ENCODE results near the gene PPP6R2. TPM values are rescaled to one million over a fixed set of nuclear protein-coding genes. Genes with fewer than 3 reads are reported as not detected.

Gene PPP6R2
- total RNA-seq, 2 donors from 2014 or later: 44.6 to 61.0 TPM

DNA sequence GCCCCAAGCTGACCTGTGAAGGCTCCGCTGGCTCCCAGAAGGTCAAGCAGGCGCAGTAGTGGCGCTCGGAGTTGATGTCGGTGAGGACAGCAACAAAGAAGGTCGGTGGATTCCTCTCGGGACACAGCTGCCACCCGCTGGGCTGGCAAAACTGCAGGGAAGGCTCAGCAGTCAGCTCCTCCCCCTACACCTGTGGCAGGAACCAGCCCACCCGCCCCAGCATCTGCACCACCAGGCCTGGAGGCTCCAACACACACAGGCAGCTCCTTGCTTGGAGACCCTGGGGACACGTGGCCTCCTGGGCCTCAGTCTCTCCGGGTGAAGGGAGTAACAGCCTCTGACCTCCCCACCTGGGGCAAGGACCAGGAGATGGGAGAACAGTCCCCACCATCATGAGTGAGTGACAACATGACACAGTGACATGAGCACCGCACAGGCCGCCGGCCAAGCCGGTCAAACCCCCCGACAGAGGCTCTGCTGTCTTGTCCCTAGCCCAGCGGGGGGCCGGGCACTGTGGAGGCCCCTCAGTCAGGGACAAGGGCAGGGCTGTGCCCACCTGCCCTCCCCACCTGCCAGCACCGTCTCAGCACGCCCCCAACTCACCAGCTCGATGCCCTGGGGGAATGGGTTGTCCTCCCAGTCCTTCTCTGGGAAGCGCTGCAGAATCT lies 124.8 kb downstream of the PPP6R2 start:
- DNase-seq (no peak), ATAC-seq (no peak)
- intact Hi-C loops (cut with DNase I, micrococcal nuclease): no loop called here

DNA sequence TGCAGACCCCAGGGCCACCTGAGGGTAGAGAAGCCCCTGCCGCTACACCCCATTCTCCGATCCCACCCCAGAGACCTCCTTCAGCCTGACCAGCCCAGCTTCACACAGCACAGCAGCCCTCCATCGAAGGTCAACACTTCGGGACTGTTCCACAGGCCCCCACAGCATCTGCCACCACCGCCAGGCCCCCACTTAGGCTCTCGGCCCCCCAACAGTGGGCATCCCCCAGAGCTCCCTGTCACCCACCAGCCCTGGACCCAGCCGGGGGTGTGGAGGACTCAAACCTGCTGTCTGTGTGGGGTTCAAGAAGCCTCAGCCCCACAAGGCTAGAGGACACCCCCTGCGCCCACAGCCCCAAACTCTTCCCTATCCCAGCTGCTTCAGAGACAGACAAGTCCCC lies 125.5 kb downstream of the PPP6R2 start:
- ATAC-seq (no peak), DNase-seq (no peak)
- intact Hi-C loops (cut with DNase I, micrococcal nuclease): no loop called here

- DNase-seq (peak; percentile 96 to 98), ATAC-seq (peak; percentile 80)
- intact Hi-C loops (cut with DNase I, micrococcal nuclease): no loop called here
These were observed 126.5 kb downstream of the PPP6R2 start for GRCh38 chr22:50469377-50470305.

GRCh38 chr22:50470491-50470890 lies 127.4 kb downstream of the PPP6R2 start:
- ATAC-seq (peak; percentile 51), DNase-seq (peak; percentile 68 to 76)
- intact Hi-C loops (cut with DNase I, micrococcal nuclease): no loop called here

GRCh38 chr22:50471197-50471847 lies 128.2 kb downstream of the PPP6R2 start:
- ATAC-seq: no peak
- intact Hi-C loops (cut with DNase I, micrococcal nuclease): no loop called here
- no peak for DNase-seq

DNA sequence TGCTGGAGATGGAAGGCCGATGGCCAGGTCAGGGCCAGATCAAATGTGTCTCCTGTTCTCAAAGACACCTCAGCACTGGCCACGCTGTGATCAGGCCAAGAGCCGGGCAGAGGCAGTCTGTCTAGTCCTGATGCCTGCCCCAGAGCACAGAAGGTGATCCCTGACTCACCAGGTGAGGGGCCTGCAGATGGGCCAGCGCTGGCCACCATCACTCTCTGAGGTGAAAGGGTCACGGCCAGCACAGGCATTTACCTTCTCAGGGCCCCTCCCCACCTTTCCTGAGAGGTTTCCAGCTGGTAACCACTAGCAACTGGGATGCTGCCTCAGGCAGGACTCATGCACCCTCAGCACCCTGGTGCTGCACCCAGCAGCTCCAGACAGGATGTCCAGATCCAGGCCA lies 128.8 kb downstream of the PPP6R2 start:
- ATAC-seq: no peak
- intact Hi-C loops (cut with DNase I, micrococcal nuclease): no loop called here
- DNase-seq: no peak

- intact Hi-C loops (cut with DNase I, micrococcal nuclease): no loop called here
- DNase-seq: peak in 1 of 2 donors; percentile 45
- ATAC-seq: no peak
These were observed 130.0 kb downstream of the PPP6R2 start for GRCh38 chr22:50473088-50473487.

GRCh38 chr22:50473855-50474671 lies 130.9 kb downstream of the PPP6R2 start:
- intact Hi-C loops (cut with DNase I, micrococcal nuclease): no loop called here
- peak in 1 of 2 donors; percentile 64 for DNase-seq
- ATAC-seq: peak; percentile 36

DNA sequence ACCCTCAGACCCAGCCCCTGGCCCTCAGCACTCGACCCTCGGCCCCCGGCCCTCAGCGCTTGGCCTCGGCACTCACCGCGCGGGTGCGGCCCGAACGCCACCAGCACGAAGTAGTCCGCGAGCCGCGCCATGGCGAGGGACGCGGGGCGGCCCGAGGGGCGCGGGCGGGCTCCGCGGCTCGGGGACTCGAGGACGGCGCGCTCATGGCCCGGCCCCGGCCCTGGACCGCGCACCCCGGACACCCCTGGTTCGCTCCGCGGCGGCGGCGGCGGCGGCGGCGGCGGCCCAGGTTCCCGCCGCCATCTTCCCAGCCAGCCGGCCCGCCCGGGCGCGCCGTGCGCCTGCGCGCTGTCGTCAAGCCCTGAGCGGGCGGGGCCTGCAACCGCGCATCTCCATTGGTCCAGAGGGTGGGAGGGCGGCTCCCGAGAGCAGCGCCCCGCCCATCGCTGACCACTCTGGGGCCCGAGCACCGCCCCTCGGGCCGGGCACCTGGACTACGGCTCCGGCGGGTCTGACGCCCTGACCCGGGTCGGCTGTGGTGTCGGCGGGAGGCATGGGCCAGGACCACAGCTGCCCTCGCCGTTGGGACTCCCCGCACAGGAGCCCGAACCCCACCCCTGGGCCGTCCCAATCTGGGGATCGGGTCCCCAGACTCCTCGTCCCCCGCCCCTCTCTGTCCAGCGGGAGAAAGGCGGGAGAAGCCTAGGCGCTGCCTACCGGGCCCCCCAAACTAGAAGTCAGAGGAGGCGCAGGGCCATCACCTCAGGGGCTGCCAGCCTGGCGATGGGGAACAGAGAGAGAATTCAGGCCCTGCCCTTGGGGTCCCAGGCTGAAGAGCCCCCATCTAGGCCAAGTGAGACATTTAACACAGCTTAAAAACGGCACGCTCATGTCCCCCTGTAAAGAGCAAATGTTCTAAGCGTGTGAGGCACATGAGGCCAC lies 131.9 kb downstream of the PPP6R2 start, which contains the start of gene SBF1:
TSS of gene SBF1 (minus strand) at position 326 of the 942 bp plus-strand sequence. CDS start at position 131, 195 bp downstream.
- intact Hi-C loops (cut with DNase I, micrococcal nuclease): no loop called here
- DNase-seq (peak; percentile 91 to 94), ATAC-seq (peak; percentile 79)

- intact Hi-C loops (cut with DNase I, micrococcal nuclease): no loop called here
- DNase-seq (no peak), ATAC-seq (no peak)
These were observed 132.5 kb downstream of the PPP6R2 start for GRCh38 chr22:50475652-50476002.

DNA sequence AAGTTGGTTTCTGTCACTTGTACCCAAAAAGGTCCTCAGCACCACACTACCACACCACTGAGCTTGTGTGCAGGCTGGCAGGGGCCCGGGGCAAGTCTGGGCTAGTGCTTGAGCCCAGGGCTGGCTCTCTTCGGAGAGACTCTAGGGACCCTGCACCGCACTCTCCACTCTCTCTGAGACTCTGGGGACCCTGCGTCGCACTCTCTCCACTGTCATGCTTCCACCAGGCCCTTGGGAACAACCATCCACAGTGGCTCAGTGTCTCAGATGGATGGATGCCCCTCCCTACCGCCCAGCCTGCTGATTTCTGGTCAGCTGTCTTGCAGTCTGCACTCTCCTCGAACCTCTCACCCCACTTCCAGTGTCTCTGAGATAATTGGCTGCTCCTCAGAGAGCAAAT lies 133.7 kb downstream of the PPP6R2 start:
- intact Hi-C loops (cut with DNase I, micrococcal nuclease): no loop called here
- ATAC-seq (no peak), DNase-seq (no peak)

DNA sequence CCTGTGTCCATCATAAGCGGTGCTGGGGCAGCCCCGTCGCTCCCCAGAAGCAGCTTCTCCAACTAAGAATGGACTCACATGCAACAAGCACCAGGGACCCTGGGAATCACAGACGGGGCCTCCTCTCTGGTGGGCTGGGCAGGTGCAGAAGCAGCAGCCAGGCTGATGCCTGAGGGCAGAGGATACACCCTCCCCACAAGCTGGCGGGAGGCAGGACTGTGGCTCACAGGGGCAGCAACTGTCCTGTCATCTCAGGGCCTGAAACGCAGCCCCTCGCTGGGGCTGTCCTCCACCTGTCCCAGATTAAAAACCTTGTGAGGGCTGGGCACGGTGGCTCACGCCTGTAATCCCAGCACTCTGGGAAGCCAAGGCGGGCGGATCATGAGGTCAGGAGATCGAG lies 134.8 kb downstream of the PPP6R2 start:
- ATAC-seq (no peak), DNase-seq (no peak)
- intact Hi-C loops (cut with DNase I, micrococcal nuclease): no loop called here

- DNase-seq (no peak), ATAC-seq (no peak)
- intact Hi-C loops (cut with DNase I, micrococcal nuclease): no loop called here
These were observed 136.6 kb downstream of the PPP6R2 start for GRCh38 chr22:50479721-50480120.

DNA sequence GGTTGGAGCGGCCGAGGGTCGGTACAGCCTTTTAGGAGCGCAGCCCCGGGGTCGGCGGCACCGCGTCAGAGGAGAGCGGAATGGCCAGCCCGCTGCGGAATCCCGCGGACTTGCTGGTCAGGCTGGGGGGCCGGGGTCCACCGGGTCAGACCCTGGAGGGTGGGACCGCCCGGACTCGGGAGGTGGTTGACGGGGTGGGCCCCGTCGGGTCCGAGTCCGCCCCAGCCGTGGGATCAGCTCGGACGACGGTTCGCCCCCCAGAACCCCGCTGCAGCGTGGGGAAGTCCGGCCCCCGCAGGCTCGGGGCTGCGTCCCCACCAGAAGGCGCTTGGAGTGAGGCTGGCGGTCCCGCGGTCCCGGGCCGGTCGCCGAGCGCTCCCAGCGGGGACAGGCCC lies 137.9 kb downstream of the PPP6R2 start:
- no peak for DNase-seq
- intact Hi-C loops (cut with DNase I, micrococcal nuclease): no loop called here
- no peak for ATAC-seq

GRCh38 chr22:50481440-50482106 lies 138.4 kb downstream of the PPP6R2 start, which contains the start of gene ADM2:
TSS of gene ADM2 (plus strand) at chr22:50481543. CDS start at chr22:50481848, 305 bp downstream.
- ATAC-seq (peak; percentile 58), DNase-seq (peak in 1 of 2 donors; percentile 78)
- intact Hi-C loops (cut with DNase I, micrococcal nuclease): no loop called here

- intact Hi-C loops (cut with DNase I, micrococcal nuclease): no loop called here
- no peak for ATAC-seq
- DNase-seq: no peak
These were observed 139.3 kb downstream of the PPP6R2 start for GRCh38 chr22:50482107-50483074.
